ENCODE measurements around the gene KRT7. TPM values are rescaled to one million over a fixed set of nuclear protein-coding genes. Genes with fewer than 3 reads are reported as not detected.

KRT7 gene
- total RNA-seq, 1 experiment from 2014 or later = 1.7 TPM

- DNase-seq (ENCODE audit: low spot score) = no peak
Observed at GRCh38 chr12:52211716-52212585, 21.1 kb upstream of the KRT7 start.

GRCh38 chr12:52212701-52213563 lies 20.1 kb upstream of the KRT7 start:
- DNase-seq (ENCODE audit: low spot score) = no peak

- DNase-seq (ENCODE audit: low spot score) = peak; percentile 73
Observed at GRCh38 chr12:52213564-52214420, 19.3 kb upstream of the KRT7 start.

- no peak for DNase-seq (ENCODE audit: low spot score)
Observed at GRCh38 chr12:52214421-52214802, 18.6 kb upstream of the KRT7 start.

- DNase-seq (ENCODE audit: low spot score) = peak; percentile 63
Observed at GRCh38 chr12:52215587-52216031, 17.4 kb upstream of the KRT7 start.

GRCh38 chr12:52216100-52216499 lies 16.9 kb upstream of the KRT7 start:
- DNase-seq (ENCODE audit: low spot score) = no peak

GRCh38 chr12:52216807-52217206 lies 16.2 kb upstream of the KRT7 start:
- DNase-seq (ENCODE audit: low spot score) = no peak

GRCh38 chr12:52217223-52217622 lies 15.8 kb upstream of the KRT7 start:
- DNase-seq (ENCODE audit: low spot score) = no peak

- no peak for DNase-seq (ENCODE audit: low spot score)
Observed at GRCh38 chr12:52218001-52218400, 15.0 kb upstream of the KRT7 start.

- no peak for DNase-seq (ENCODE audit: low spot score)
Observed at GRCh38 chr12:52220477-52220876, 12.6 kb upstream of the KRT7 start.

GRCh38 chr12:52221070-52221781 lies 11.8 kb upstream of the KRT7 start:
- no peak for DNase-seq (ENCODE audit: low spot score)

- peak; percentile 63 for DNase-seq (ENCODE audit: low spot score)
Observed at GRCh38 chr12:52221912-52222457, 11.1 kb upstream of the KRT7 start.

GRCh38 chr12:52222692-52223091 lies 10.4 kb upstream of the KRT7 start:
- no peak for DNase-seq (ENCODE audit: low spot score)

- DNase-seq (ENCODE audit: low spot score) = no peak
Observed at GRCh38 chr12:52223406-52224039, 9.5 kb upstream of the KRT7 start.

- DNase-seq (ENCODE audit: low spot score) = no peak
Observed at GRCh38 chr12:52224151-52224550, 8.9 kb upstream of the KRT7 start.

- DNase-seq (ENCODE audit: low spot score) = no peak
Observed at GRCh38 chr12:52225752-52226151, 7.3 kb upstream of the KRT7 start.

- DNase-seq (ENCODE audit: low spot score) = no peak
Observed at GRCh38 chr12:52226446-52226845, 6.6 kb upstream of the KRT7 start.

GRCh38 chr12:52227606-52228166 lies 5.4 kb upstream of the KRT7 start:
- DNase-seq (ENCODE audit: low spot score) = no peak

GRCh38 chr12:52228366-52228765 lies 4.7 kb upstream of the KRT7 start:
- no peak for DNase-seq (ENCODE audit: low spot score)

- no peak for DNase-seq (ENCODE audit: low spot score)
Observed at GRCh38 chr12:52228931-52229330, 4.1 kb upstream of the KRT7 start.
